DND-41 (cell line): ENCODE results near the gene MRPL36.

Experiments
- ATAC-seq: fragments of 200-7000 bp; cut with Tn5 transposase; 3 replicates; pipeline ENCODE4 v1.9.1; 2021; ENCODE audit warnings: low read depth; ENCODE audit not compliant: insufficient read depth
- DNase-seq: peaks from one replicate; pipeline ENCODE4 v3.0.0-alpha.2; 2020
- H2AFZ ChIP-seq: 2 replicates; pipeline ENCODE4 v1.6.0; 2012; ENCODE audit warnings: low read depth, low read length
- H3K27ac ChIP-seq: 2 replicates; pipeline ENCODE4 v1.5.1; 2012; ENCODE audit warnings: low read length, inconsistent platforms
- H3K27me3 ChIP-seq: fragments of 200-600 bp; sonication (generic); 2 replicates; pipeline ENCODE4 v1.6.0; 2012; ENCODE audit warnings: low read length, mild to moderate bottlenecking, inconsistent platforms; ENCODE audit not compliant: insufficient read depth, poor library complexity
- H3K36me3 ChIP-seq: 2 replicates; pipeline ENCODE4 v1.5.1; 2012; ENCODE audit warnings: low read length, inconsistent platforms; ENCODE audit not compliant: insufficient read depth
- H3K4me1 ChIP-seq: 2 replicates; pipeline ENCODE4 v1.5.1; 2012; ENCODE audit warnings: mild to moderate bottlenecking, low read length; ENCODE audit not compliant: insufficient read depth
- H3K4me2 ChIP-seq: 2 replicates; pipeline ENCODE4 v1.6.0; 2012; ENCODE audit warnings: mild to moderate bottlenecking, moderate library complexity, low read length, inconsistent platforms; ENCODE audit not compliant: insufficient read depth
- H3K4me3 ChIP-seq, 2 experiments: fragments of 200-600 bp in 1 of 2; shearing (Covaris generic) in 1 of 2; 2 replicates each; pipeline ENCODE4 v1.5.1; 2012 to 2016; ENCODE audit warnings: inconsistent platforms in 2 of 2, low read length in 2 of 2, mild to moderate bottlenecking in 2 of 2, low read depth in 1 of 2, moderate library complexity in 1 of 2
- H3K79me2 ChIP-seq: 2 replicates; pipeline ENCODE4 v1.6.0; 2012; ENCODE audit warnings: low read length, inconsistent platforms; ENCODE audit not compliant: insufficient read depth
- H3K9ac ChIP-seq: 2 replicates; pipeline ENCODE4 v1.6.0; 2012; ENCODE audit warnings: low read depth, mild to moderate bottlenecking, inconsistent platforms, low read length, moderate library complexity
- H3K9me3 ChIP-seq: 2 replicates; pipeline ENCODE4 v1.5.1; 2012; ENCODE audit warnings: low read length, moderate library complexity, mild to moderate bottlenecking, inconsistent platforms; ENCODE audit not compliant: insufficient read depth, severe bottlenecking
- H4K20me1 ChIP-seq: 2 replicates; pipeline ENCODE4 v1.6.0; 2012; ENCODE audit warnings: low read length; ENCODE audit not compliant: insufficient read depth
- EZH2 ChIP-seq: IDR thresholded peaks from 3 replicates; pipeline ENCODE4 v1.6.1; 2012; ENCODE audit warnings: borderline replicate concordance, low read depth, mild to moderate bottlenecking, moderate library complexity, low read length, inconsistent platforms; ENCODE audit not compliant: severe bottlenecking
- TF ChIP-seq, protein P1 (sequence below): IDR thresholded peaks from 2 replicates; pipeline ENCODE4 v1.5.1; 2012; ENCODE audit warnings: borderline replicate concordance, low read length, moderate library complexity, mild to moderate bottlenecking; ENCODE audit not compliant: poor library complexity, severe bottlenecking; ENCODE audit errors: extremely low read depth

MRPL36 gene

GRCh38 chr5:1754531-1755220, 45.0 kb downstream of the MRPL36 start:
- H3K4me3 ChIP-seq: no peak overlapping the region
- H3K27ac ChIP-seq: no peak overlapping the region
- DNase-seq (no peak), ATAC-seq (no peak)
- no peak overlapping the region for H2AFZ ChIP-seq
- H3K36me3 ChIP-seq: no peaks in the 10 kb centered on the region
- no peaks in the 10 kb centered on the region for H4K20me1 ChIP-seq
- no peak overlapping the region for H3K4me2 ChIP-seq
- no peak overlapping the region for H3K9ac ChIP-seq
- TF ChIP-seq EZH2: no peak
- TF ChIP-seq, protein P1, sequence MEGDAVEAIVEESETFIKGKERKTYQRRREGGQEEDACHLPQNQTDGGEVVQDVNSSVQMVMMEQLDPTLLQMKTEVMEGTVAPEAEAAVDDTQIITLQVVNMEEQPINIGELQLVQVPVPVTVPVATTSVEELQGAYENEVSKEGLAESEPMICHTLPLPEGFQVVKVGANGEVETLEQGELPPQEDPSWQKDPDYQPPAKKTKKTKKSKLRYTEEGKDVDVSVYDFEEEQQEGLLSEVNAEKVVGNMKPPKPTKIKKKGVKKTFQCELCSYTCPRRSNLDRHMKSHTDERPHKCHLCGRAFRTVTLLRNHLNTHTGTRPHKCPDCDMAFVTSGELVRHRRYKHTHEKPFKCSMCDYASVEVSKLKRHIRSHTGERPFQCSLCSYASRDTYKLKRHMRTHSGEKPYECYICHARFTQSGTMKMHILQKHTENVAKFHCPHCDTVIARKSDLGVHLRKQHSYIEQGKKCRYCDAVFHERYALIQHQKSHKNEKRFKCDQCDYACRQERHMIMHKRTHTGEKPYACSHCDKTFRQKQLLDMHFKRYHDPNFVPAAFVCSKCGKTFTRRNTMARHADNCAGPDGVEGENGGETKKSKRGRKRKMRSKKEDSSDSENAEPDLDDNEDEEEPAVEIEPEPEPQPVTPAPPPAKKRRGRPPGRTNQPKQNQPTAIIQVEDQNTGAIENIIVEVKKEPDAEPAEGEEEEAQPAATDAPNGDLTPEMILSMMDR: no peak
- peaks cover 13% of the 10 kb centered on the region for H3K27me3 ChIP-seq
- no peaks in the 10 kb centered on the region for H3K79me2 ChIP-seq
- H3K4me1 ChIP-seq: no peaks in the 10 kb centered on the region
- H3K9me3 ChIP-seq: peaks cover 3% of the 10 kb centered on the region

GRCh38 chr5:1753490-1753889, 46.1 kb downstream of the MRPL36 start:
- no peak overlapping the region for H2AFZ ChIP-seq
- no peak overlapping the region for H3K4me2 ChIP-seq
- TF ChIP-seq, protein P1: no peak
- no peak for TF ChIP-seq EZH2
- H3K9ac ChIP-seq: no peak overlapping the region
- no peaks in the 10 kb centered on the region for H4K20me1 ChIP-seq
- H3K4me3 ChIP-seq: no peak overlapping the region
- no peaks in the 10 kb centered on the region for H3K4me1 ChIP-seq
- no peaks in the 10 kb centered on the region for H3K36me3 ChIP-seq
- no peak for ATAC-seq
- H3K9me3 ChIP-seq: peaks cover under 1% of the 10 kb centered on the region
- no peak overlapping the region for H3K27ac ChIP-seq
- H3K27me3 ChIP-seq: peaks cover 13% of the 10 kb centered on the region
- no peak for DNase-seq
- no peaks in the 10 kb centered on the region for H3K79me2 ChIP-seq

GRCh38 chr5:1752881-1753280, 46.8 kb downstream of the MRPL36 start:
- TF ChIP-seq, protein P1: no peak
- TF ChIP-seq EZH2: no peak
- Histone ChIP-seq H3K27me3 (peaks cover 13% of the 10 kb centered on the region), H3K4me1 (no peaks in the 10 kb centered on the region), H3K27ac (no peak overlapping the region), H3K4me3 (no peak overlapping the region), H3K4me2 (no peak overlapping the region), H3K9me3 (no peaks in the 10 kb centered on the region), H3K9ac (no peak overlapping the region), H4K20me1 (no peaks in the 10 kb centered on the region), H3K36me3 (no peaks in the 10 kb centered on the region), H2AFZ (no peak overlapping the region), H3K79me2 (no peaks in the 10 kb centered on the region)
- DNase-seq (no peak), ATAC-seq (no peak)
